ENCODE measurements around the gene SDF2. TPM values are rescaled to one million over a fixed set of nuclear protein-coding genes. Genes with fewer than 3 reads are reported as not detected.

Gene SDF2
- total RNA-seq = 35.2 and 39.1 TPM in 2 replicates

GRCh38 chr17:28661635-28662526, at the start of gene SDF2, which contains the start of gene SUPT6H:
Gene SDF2, minus strand, starts transcription at chr17:28661906. Its CDS starts 30 bp downstream, at chr17:28661876.
Gene SUPT6H, plus strand, starts transcription at chr17:28662205. Its CDS starts 11,197 bp downstream, at chr17:28673402.

GRCh38 chr17:28644787-28645575, 16.7 kb downstream of the SDF2 start, which contains the start of gene BLTP2:
Gene BLTP2, minus strand, starts transcription at chr17:28645158. Its CDS starts 102 bp downstream, at chr17:28645056.

GRCh38 chr17:28613931-28614381, 47.8 kb downstream of the SDF2 start, which contains the start of gene RSKR:
Gene RSKR, minus strand, starts transcription at chr17:28614185. Its CDS starts 24 bp downstream, at chr17:28614161.

GRCh38 chr17:28598799-28599310, 62.9 kb downstream of the SDF2 start, which contains the start of gene SPAG5:
Gene SPAG5, minus strand, starts transcription at chr17:28599025. Its CDS starts 79 bp downstream, at chr17:28598946.

Other genes with a start within 250 kb of the SDF2 start
- gene SLC13A2, start 188.3 kb downstream of the SDF2 start, total RNA-seq = not detected in 2 replicates
- not detected in 2 replicates for gene FOXN1, start 155.6 kb downstream of the SDF2 start, total RNA-seq
- gene UNC119, start 109.3 kb downstream of the SDF2 start, total RNA-seq = 20.4 and 22.0 TPM in 2 replicates
- gene PIGS, start 90.4 kb downstream of the SDF2 start, total RNA-seq = 60.2 and 61.0 TPM in 2 replicates
- 56.8 and 65.1 TPM in 2 replicates for gene ALDOC, start 85.0 kb downstream of the SDF2 start, total RNA-seq
- 5.4 and 6.2 TPM in 2 replicates for gene SPAG5, start 62.9 kb downstream of the SDF2 start, total RNA-seq
- gene RSKR, start 47.7 kb downstream of the SDF2 start, total RNA-seq = 2.1 and 4.7 TPM in 2 replicates
- 163 and 173 TPM in 2 replicates for gene BLTP2, start 16.7 kb downstream of the SDF2 start, total RNA-seq
- 58.0 and 67.8 TPM in 2 replicates for gene SUPT6H, start 299 bp upstream of the SDF2 start, total RNA-seq
- gene PROCA1, start 50.0 kb upstream of the SDF2 start, total RNA-seq = 0.65 and 1.9 TPM in 2 replicates
- gene RAB34, start 56.0 kb upstream of the SDF2 start, total RNA-seq = 186 and 192 TPM in 2 replicates
- gene RPL23A, start 58.1 kb upstream of the SDF2 start, total RNA-seq = 245 and 263 TPM in 2 replicates
- gene TLCD1, start 64.3 kb upstream of the SDF2 start, total RNA-seq = 3.9 and 4.9 TPM in 2 replicates
- 5.2 TPM in 2 replicates for gene NEK8, start 66.9 kb upstream of the SDF2 start, total RNA-seq
- gene TRAF4, start 82.1 kb upstream of the SDF2 start, total RNA-seq = 36.6 and 39.3 TPM in 2 replicates
- gene FAM222B, start 180.9 kb upstream of the SDF2 start, total RNA-seq = 6.8 and 7.3 TPM in 2 replicates
- 41.9 and 45.8 TPM in 2 replicates for gene ERAL1, start 193.1 kb upstream of the SDF2 start, total RNA-seq
- gene FLOT2, start 235.8 kb upstream of the SDF2 start, total RNA-seq = 44.1 and 45.8 TPM in 2 replicates
- 1.5 and 2.9 TPM in 2 replicates for gene DHRS13, start 241.2 kb upstream of the SDF2 start, total RNA-seq